Kidney capillary endothelial cell (primary cell): ENCODE data around the gene GNAQ.
"Not testable (repeated sequence)": the region's sequence is repeated elsewhere in the genome, so short reads cannot be mapped to it uniquely, and the experiment has no call there.

Experiments used
- DNase-seq: peaks from one replicate; pipeline ENCODE4 v3.0.0-alpha.2; 2018; ENCODE audit warnings: low spot score

Gene GNAQ

GRCh38 chr9:77729177-77729576, 302.4 kb downstream of the GNAQ start:
- no peak for DNase-seq

- no peak for DNase-seq
Measured at GRCh38 chr9:77726814-77727213, 304.8 kb downstream of the GNAQ start.

GRCh38 chr9:77726289-77726688, 305.3 kb downstream of the GNAQ start:
- DNase-seq, result no peak

- DNase-seq, result no peak
Measured at GRCh38 chr9:77725820-77726219, 305.8 kb downstream of the GNAQ start.

GRCh38 chr9:77725046-77725694, 306.4 kb downstream of the GNAQ start:
- no peak for DNase-seq

GRCh38 chr9:77721156-77721555, 310.5 kb downstream of the GNAQ start:
- DNase-seq, result not testable (repeated sequence)

GRCh38 chr9:77719321-77719720, 312.3 kb downstream of the GNAQ start:
- DNase-seq, result no peak

GRCh38 chr9:77718298-77718640, 313.3 kb downstream of the GNAQ start:
- not testable (repeated sequence) for DNase-seq

- DNase-seq, result not testable (repeated sequence)
Measured at GRCh38 chr9:77717608-77718297, 313.9 kb downstream of the GNAQ start.

GRCh38 chr9:77714077-77714549, 317.5 kb downstream of the GNAQ start:
- no peak for DNase-seq

- peak; percentile 92 for DNase-seq
Measured at GRCh38 chr9:77712533-77713130, 319.0 kb downstream of the GNAQ start.

GRCh38 chr9:77710965-77711648, 320.5 kb downstream of the GNAQ start:
- no peak for DNase-seq

GRCh38 chr9:77710316-77710715, 321.3 kb downstream of the GNAQ start:
- no peak for DNase-seq

- DNase-seq, result no peak
Measured at GRCh38 chr9:77708064-77708815, 323.4 kb downstream of the GNAQ start.

GRCh38 chr9:77707383-77708063, 324.1 kb downstream of the GNAQ start:
- peak; percentile 89 for DNase-seq

GRCh38 chr9:77705636-77706035, 326.0 kb downstream of the GNAQ start:
- DNase-seq, result no peak

- not testable (repeated sequence) for DNase-seq
Measured at GRCh38 chr9:77702521-77703390, 328.9 kb downstream of the GNAQ start.

- no peak for DNase-seq
Measured at GRCh38 chr9:77697238-77697984, 334.2 kb downstream of the GNAQ start.

- not testable (repeated sequence) for DNase-seq
Measured at GRCh38 chr9:77690723-77691122, 340.9 kb downstream of the GNAQ start.

- DNase-seq, result not testable (repeated sequence)
Measured at GRCh38 chr9:77690119-77690518, 341.5 kb downstream of the GNAQ start.
